OCI-M2 (cell line): ENCODE measurements around the gene MOXD1.

Experiments
- DNase-seq: peaks from one replicate; lab custom pipeline; 2025; ENCODE audit not compliant: unreplicated experiment; lab: John Stamatoyannopoulos, UW

MOXD1 gene

GRCh38 chr6:132400555-132400882, 756 bp downstream of the MOXD1 start:
- DNase-seq, result no peak

- DNase-seq, result no peak
Measured at GRCh38 chr6:132399376-132400074, 1.8 kb downstream of the MOXD1 start.

- DNase-seq, result no peak
Measured at GRCh38 chr6:132395015-132395597, 6.2 kb downstream of the MOXD1 start.

GRCh38 chr6:132392792-132393191, 8.5 kb downstream of the MOXD1 start:
- no peak for DNase-seq

GRCh38 chr6:132392270-132392646, 9.0 kb downstream of the MOXD1 start:
- DNase-seq, result no peak

GRCh38 chr6:132391391-132392269, 9.6 kb downstream of the MOXD1 start:
- DNase-seq, result no peak

- DNase-seq, result no peak
Measured at GRCh38 chr6:132390451-132390850, 10.8 kb downstream of the MOXD1 start.

GRCh38 chr6:132390017-132390416, 11.3 kb downstream of the MOXD1 start:
- DNase-seq, result no peak

- no peak for DNase-seq
Measured at GRCh38 chr6:132388291-132388690, 13.0 kb downstream of the MOXD1 start.

GRCh38 chr6:132382630-132383175, 18.6 kb downstream of the MOXD1 start:
- DNase-seq, result no peak

- no peak for DNase-seq
Measured at GRCh38 chr6:132381381-132381780, 19.9 kb downstream of the MOXD1 start.

GRCh38 chr6:132380358-132381029, 20.8 kb downstream of the MOXD1 start:
- DNase-seq, result no peak

- DNase-seq, result no peak
Measured at GRCh38 chr6:132369526-132369925, 31.7 kb downstream of the MOXD1 start.

GRCh38 chr6:132368916-132369481, 32.3 kb downstream of the MOXD1 start:
- no peak for DNase-seq

GRCh38 chr6:132365281-132365907, 35.9 kb downstream of the MOXD1 start:
- DNase-seq, result no peak

GRCh38 chr6:132364306-132365074, 36.8 kb downstream of the MOXD1 start:
- no peak for DNase-seq

GRCh38 chr6:132362442-132363185, 38.7 kb downstream of the MOXD1 start:
- DNase-seq, result no peak

GRCh38 chr6:132361101-132361500, 40.2 kb downstream of the MOXD1 start:
- no peak for DNase-seq

- DNase-seq, result no peak
Measured at GRCh38 chr6:132359886-132360285, 41.4 kb downstream of the MOXD1 start.
